IMR-90 (cell line): ENCODE results near the gene MT1X. TPM values are rescaled to one million over a fixed set of nuclear protein-coding genes. Genes with fewer than 3 reads are reported as not detected.
A peak's percentile ranks its signal among the peaks of the same experiment; 100 is the strongest.

ENCODE experiments used
- ATAC-seq: fragments of 200-7000 bp; cut with Tn5 transposase; 2 replicates; pipeline ENCODE4 v1.9.1; 2020; ENCODE audit warnings: low read depth, mild to moderate bottlenecking, moderate library complexity
- BruUV-seq: library from RNA; stranded (reverse); fragments of 400-500 nt; replicated peaks from 2 replicates; lab custom pipeline; 2021; lab: Mats Ljungman, UMichigan
- CTCF ChIA-PET: fragments of 300-600 bp; formaldehyde crosslinking; extraction: SDS; loops from one replicate; lab custom pipeline; 2021; ENCODE audit warnings: antibody characterized with exemption; lab: Yijun Ruan, JAX
- POLR2A ChIA-PET: fragments of 300-600 bp; sonication (Branson Sonifier 250); formaldehyde crosslinking; loops from one replicate; lab custom pipeline; 2022; ENCODE audit warnings: antibody characterized with exemption; ENCODE audit not compliant: unreplicated experiment; lab: Charles Lee
- DNase-seq: peaks from one replicate; pipeline ENCODE4 v3.0.0; 2013
- H2AFZ ChIP-seq: replicated peaks from 2 replicates; pipeline ENCODE3; 2013; ENCODE audit warnings: low read length, mild to moderate bottlenecking; ENCODE audit not compliant: poor library complexity
- H2AK5ac ChIP-seq: 2 replicates; pipeline ENCODE4 v1.6.1; 2013; ENCODE audit warnings: low read depth, low read length, inconsistent platforms
- H2AK9ac ChIP-seq: replicated peaks from 2 replicates; pipeline ENCODE3; 2013; ENCODE audit warnings: mild to moderate bottlenecking, low read depth, low read length, moderate library complexity; ENCODE audit not compliant: poor library complexity
- H2BK120ac ChIP-seq: 2 replicates; pipeline ENCODE4 v1.6.1; 2013; ENCODE audit warnings: low read depth, low read length, inconsistent platforms
- H2BK15ac ChIP-seq: 3 replicates; pipeline ENCODE4 v1.6.1; 2013; ENCODE audit warnings: low read depth, low read length, inconsistent platforms
- H2BK20ac ChIP-seq: 2 replicates; pipeline ENCODE4 v1.6.1; 2013; ENCODE audit warnings: low read depth, mild to moderate bottlenecking, inconsistent platforms, low read length, moderate library complexity
- H2BK5ac ChIP-seq: 2 replicates; pipeline ENCODE4 v1.6.1; 2013; ENCODE audit warnings: mild to moderate bottlenecking, low read depth, low read length, inconsistent platforms; ENCODE audit not compliant: poor library complexity, severe bottlenecking
- H3K14ac ChIP-seq: replicated peaks from 2 replicates; pipeline ENCODE4 v1.6.1; 2013; ENCODE audit warnings: low read depth, low read length, inconsistent platforms
- H3K18ac ChIP-seq: 2 replicates; pipeline ENCODE4 v1.6.1; 2013; ENCODE audit warnings: low read depth, low read length, control low read depth
- H3K23ac ChIP-seq: 2 replicates; pipeline ENCODE4 v1.6.1; 2013; ENCODE audit warnings: low read depth, low read length, inconsistent platforms
- H3K27ac ChIP-seq: 2 replicates; pipeline ENCODE4 v1.5.1; 2013; ENCODE audit warnings: mild to moderate bottlenecking, control low read depth, low read length; ENCODE audit not compliant: insufficient read depth
- H3K27me3 ChIP-seq: 2 replicates; pipeline ENCODE4 v1.6.1; 2013; ENCODE audit warnings: low read length; ENCODE audit not compliant: control insufficient read depth, insufficient read depth
- H3K36me3 ChIP-seq: 2 replicates; pipeline ENCODE4 v1.6.1; 2013; ENCODE audit warnings: low read length, mixed read lengths; ENCODE audit not compliant: control insufficient read depth, insufficient read depth
- H3K4ac ChIP-seq: 2 replicates; pipeline ENCODE4 v1.6.1; 2013; ENCODE audit warnings: low read depth, low read length, inconsistent platforms
- H3K4me1 ChIP-seq: 2 replicates; pipeline ENCODE4 v1.6.1; 2013; ENCODE audit warnings: low read length, mixed read lengths; ENCODE audit not compliant: control insufficient read depth, insufficient read depth
- H3K4me2 ChIP-seq: 2 replicates; pipeline ENCODE4 v1.6.1; 2013; ENCODE audit warnings: low read depth, mild to moderate bottlenecking, control low read depth, low read length, moderate library complexity
- H3K4me3 ChIP-seq: 2 replicates; pipeline ENCODE4 v1.5.1; 2013; ENCODE audit warnings: low read depth, mild to moderate bottlenecking, control low read depth, low read length, moderate library complexity; ENCODE audit not compliant: insufficient read depth
- H3K56ac ChIP-seq: 2 replicates; pipeline ENCODE4 v1.6.1; 2013; ENCODE audit warnings: low read length, inconsistent platforms; ENCODE audit not compliant: insufficient read depth; ENCODE audit errors: extremely low read depth
- H3K79me1 ChIP-seq, 2 experiments: 2 replicates each; pipeline ENCODE4 v1.6.1; 2013; ENCODE audit warnings: low read length in 2 of 2, inconsistent platforms in 1 of 2, low read depth in 1 of 2
- H3K9ac ChIP-seq: 2 replicates; pipeline ENCODE4 v1.6.1; 2013; ENCODE audit warnings: low read depth, low read length, control low read depth
- H3K9me1 ChIP-seq: 2 replicates; pipeline ENCODE4 v1.6.1; 2013; ENCODE audit warnings: low read length, inconsistent platforms; ENCODE audit not compliant: insufficient read depth
- H3K9me3 ChIP-seq: 2 replicates; pipeline ENCODE4 v1.6.1; 2013; ENCODE audit warnings: low read length; ENCODE audit not compliant: control insufficient read depth, insufficient read depth
- H4K20me1 ChIP-seq: 2 replicates; pipeline ENCODE4 v1.6.1; 2013; ENCODE audit warnings: low read length, inconsistent platforms; ENCODE audit not compliant: insufficient read depth
- H4K5ac ChIP-seq: 2 replicates; pipeline ENCODE4 v1.6.1; 2013; ENCODE audit warnings: mild to moderate bottlenecking, low read depth, low read length, control low read depth
- H4K8ac ChIP-seq, 2 experiments: 2 replicates each; pipeline ENCODE4 v1.6.1; 2013; ENCODE audit warnings: low read depth in 2 of 2, low read length in 2 of 2, control low read depth in 1 of 2, inconsistent platforms in 1 of 2
- H4K91ac ChIP-seq: 2 replicates; pipeline ENCODE4 v1.6.1; 2013; ENCODE audit warnings: low read depth, low read length, inconsistent platforms; ENCODE audit not compliant: insufficient read depth
- MAFK ChIP-seq: IDR thresholded peaks from 2 replicates; pipeline ENCODE4 v1.6.1; 2012; ENCODE audit warnings: low read depth, low read length, improper control_type of control experiment
- MXI1 ChIP-seq: IDR thresholded peaks from 2 replicates; pipeline ENCODE4 v1.6.1; 2012; ENCODE audit warnings: low read depth, mild to moderate bottlenecking, low read length, moderate library complexity, borderline replicate concordance
- WGBS, 2 experiments: methylation state at CpG; one replicate each; pipeline versions ENCODE4 v1.1.5 to v1.1.7; 2013; ENCODE audit warnings: missing lambda C conversion rate in 2 of 2; ENCODE audit not compliant: insufficient read length in 1 of 2; ENCODE audit errors: extremely low coverage in 2 of 2; 5-methylcytosine and 5-hydroxymethylcytosine counted together
- dilution Hi-C: fragments of 300-500 bp; cut with HindIII; formaldehyde crosslinking; loops from one replicate; pipeline ENCODE4 v1.14.3; 2018; ENCODE audit warnings: low sequenced_read_pairs; ENCODE audit not compliant: unreplicated experiment
- in situ Hi-C: fragments of 300-500 bp; cut with MboI; formaldehyde crosslinking; loops from 3 replicates; pipeline ENCODE4 v1.14.3; 2019; ENCODE audit warnings: low sequenced_read_pairs, inconsistent platforms, mixed read lengths
- intact Hi-C: fragments of 100-400 bp; cut with micrococcal nuclease; formaldehyde crosslinking; loops from 2 replicates; pipeline ENCODE4 v1.10.0; 2022
- polyA plus RNA-seq, 3 experiments: library from polyadenylated mRNA; depleted of rRNA; stranded (reverse); fragments of >200 nt; gene quantifications; 2 replicates each; pipeline ENCODE4 v1.2.3, GENCODE V29; 2012; ENCODE audit warnings: low replicate concordance in 1 of 3
- total RNA-seq: library from RNA; depleted of rRNA; stranded (reverse); fragments of >200 nt; gene quantifications from 2 replicates; pipeline ENCODE4 v1.2.3, GENCODE V29; 2012

Gene MT1X
- total and polyA plus RNA-seq, 2 of the 4 experiments (the other 2 are of a cell fraction) = 5.6 to 170 TPM

DNA sequence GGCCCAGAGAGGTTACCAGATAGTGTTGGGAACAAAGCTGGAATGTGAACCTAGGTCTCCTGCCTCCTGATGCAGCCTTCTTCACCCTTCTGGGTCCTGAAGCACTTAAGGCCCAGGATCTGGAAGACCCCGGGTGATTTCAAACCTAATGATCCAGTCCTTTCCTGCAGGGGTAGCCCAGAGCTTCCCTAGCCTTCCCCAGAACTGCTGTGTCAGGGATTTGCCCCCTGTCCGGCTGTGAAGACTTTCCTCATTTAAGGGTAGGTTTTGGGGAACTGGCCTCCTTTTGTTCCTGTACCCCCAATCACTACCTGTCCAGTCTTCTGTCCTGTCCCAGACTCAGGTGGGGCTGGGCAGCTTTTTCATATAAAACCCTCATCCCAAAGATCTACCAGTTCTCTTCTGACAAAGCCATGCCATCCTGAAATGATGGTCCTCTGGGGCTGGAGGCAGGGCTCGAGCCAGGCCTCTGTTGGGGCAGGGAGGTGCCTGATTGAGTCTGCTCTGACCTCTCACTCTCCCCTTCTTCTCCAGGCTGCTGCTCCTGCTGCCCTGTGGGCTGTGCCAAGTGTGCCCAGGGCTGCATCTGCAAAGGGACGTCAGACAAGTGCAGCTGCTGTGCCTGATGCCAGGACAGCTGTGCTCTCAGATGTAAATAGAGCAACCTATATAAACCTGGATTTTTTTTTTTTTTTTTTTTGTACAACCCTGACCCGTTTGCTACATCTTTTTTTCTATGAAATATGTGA lies 1.3 kb downstream of the MT1X start:
- Histone ChIP-seq H3K18ac (no peak overlapping the region), H3K9ac (no peak overlapping the region; the same call in 1 of the 2 replicates), H3K4me3 (no peak overlapping the region), H3K4ac (no peak overlapping the region), H3K27ac (no peak overlapping the region), H3K9me3 (peaks cover 3% of the 10 kb centered on the region; the same call in 1 of the 2 replicates), H2BK20ac (no peak overlapping the region), H3K27me3 (no peaks in the 10 kb centered on the region), H3K23ac (no peak overlapping the region), H2BK15ac (no peak overlapping the region), H3K79me1 (peaks cover 3% of the 10 kb centered on the region in 2 experiments; a peak in 1 of 4 replicates), H3K14ac (no peak overlapping the region), H4K5ac (no peak overlapping the region), H4K8ac (no peak overlapping the region), H2AK9ac (peak overlapping the region; percentile 90), H2BK5ac (no peak overlapping the region), H3K36me3 (no peaks in the 10 kb centered on the region; the same call in 1 of the 2 replicates), H3K4me2 (no peak overlapping the region; the same call in 1 of the 2 replicates), H3K4me1 (peaks cover 7% of the 10 kb centered on the region; the same call in 1 of the 2 replicates), H2AFZ (no peak overlapping the region), H4K91ac (no peak overlapping the region), H2AK5ac (0 out of 2 replicates have a peak overlapping the region, but pooled peaks have one; percentile 44), H3K56ac (no peak overlapping the region), H4K20me1 (no peaks in the 10 kb centered on the region), H3K9me1 (no peaks in the 10 kb centered on the region), H2BK120ac (no peak overlapping the region)
- WGBS, 2 experiments = no CpG with 5 or more reads among the region's 5 CpGs
- DNase-seq = no peak
- dilution Hi-C loops (no loop called here), intact Hi-C loops (loop anchor here (5.0 kb wide), 2 partner anchors 56 to 76 kb away; partner anchors contain the start of genes MT1E and MT2A), in situ Hi-C loops (no loop called here)
- no peak for ATAC-seq
- BruUV-seq = no TSS peak
- TF ChIP-seq MAFK (peak; percentile 76), MXI1 (no peak)
- ChIA-PET CTCF (interaction anchor here (1.4 to 1.8 kb wide), 2 partner anchors 10 to 18 kb away, joined by 4 to 8 read pairs; no protein-coding TSS in a partner anchor), POLR2A (no interaction called here)
